ENCODE results near the gene PTDSS2.
"Not testable (repeated sequence)": the region's sequence is repeated elsewhere in the genome, so short reads cannot be mapped to it uniquely, and the experiment has no call there.

The PTDSS2 gene

GRCh38 chr11:469026-469683, 19.1 kb downstream of the PTDSS2 start:
- not testable (repeated sequence) for DNase-seq (ENCODE audit: low read depth)

- peak; percentile 58 for DNase-seq (ENCODE audit: low read depth)
Measured at GRCh38 chr11:469684-470560, 19.8 kb downstream of the PTDSS2 start.

- no peak for DNase-seq (ENCODE audit: low read depth)
Measured at GRCh38 chr11:471468-472145, 21.5 kb downstream of the PTDSS2 start.

GRCh38 chr11:472272-472671, 22.2 kb downstream of the PTDSS2 start:
- no peak for DNase-seq (ENCODE audit: low read depth)

GRCh38 chr11:472816-473215, 22.7 kb downstream of the PTDSS2 start:
- DNase-seq (ENCODE audit: low read depth) = no peak

GRCh38 chr11:473415-473814, 23.3 kb downstream of the PTDSS2 start:
- DNase-seq (ENCODE audit: low read depth) = no peak

- no peak for DNase-seq (ENCODE audit: low read depth)
Measured at GRCh38 chr11:473962-474785, 24.1 kb downstream of the PTDSS2 start.

GRCh38 chr11:474914-475506, 24.9 kb downstream of the PTDSS2 start:
- DNase-seq (ENCODE audit: low read depth) = no peak

- no peak for DNase-seq (ENCODE audit: low read depth)
Measured at GRCh38 chr11:475941-476340, 25.9 kb downstream of the PTDSS2 start.

- no peak for DNase-seq (ENCODE audit: low read depth)
Measured at GRCh38 chr11:476416-476815, 26.3 kb downstream of the PTDSS2 start.

- no peak for DNase-seq (ENCODE audit: low read depth)
Measured at GRCh38 chr11:477052-477715, 27.1 kb downstream of the PTDSS2 start.

GRCh38 chr11:479311-479710, 29.2 kb downstream of the PTDSS2 start:
- DNase-seq (ENCODE audit: low read depth) = no peak

- DNase-seq (ENCODE audit: low read depth) = no peak
Measured at GRCh38 chr11:484616-485015, 34.5 kb downstream of the PTDSS2 start.

GRCh38 chr11:486189-486588, 36.1 kb downstream of the PTDSS2 start:
- no peak for DNase-seq (ENCODE audit: low read depth)

GRCh38 chr11:487571-488021, 37.5 kb downstream of the PTDSS2 start:
- DNase-seq (ENCODE audit: low read depth) = no peak

GRCh38 chr11:488062-488461, 38.0 kb downstream of the PTDSS2 start:
- no peak for DNase-seq (ENCODE audit: low read depth)

GRCh38 chr11:488579-488978, 38.5 kb downstream of the PTDSS2 start:
- no peak for DNase-seq (ENCODE audit: low read depth)

GRCh38 chr11:488992-489391, 38.9 kb downstream of the PTDSS2 start:
- DNase-seq (ENCODE audit: low read depth) = no peak

- no peak for DNase-seq (ENCODE audit: low read depth)
Measured at GRCh38 chr11:489610-490185, 39.6 kb downstream of the PTDSS2 start.

- no peak for DNase-seq (ENCODE audit: low read depth)
Measured at GRCh38 chr11:490186-490929, 40.3 kb downstream of the PTDSS2 start.
